GM19193 (cell line): ENCODE measurements around the gene JMJD6.

Experiments
- POLR2A ChIP-seq: IDR thresholded peaks from 4 replicates; pipeline ENCODE4 v1.6.1; 2011; ENCODE audit not compliant: insufficient read depth, insufficient read length; ENCODE audit errors: extremely low read depth

Gene JMJD6

DNA sequence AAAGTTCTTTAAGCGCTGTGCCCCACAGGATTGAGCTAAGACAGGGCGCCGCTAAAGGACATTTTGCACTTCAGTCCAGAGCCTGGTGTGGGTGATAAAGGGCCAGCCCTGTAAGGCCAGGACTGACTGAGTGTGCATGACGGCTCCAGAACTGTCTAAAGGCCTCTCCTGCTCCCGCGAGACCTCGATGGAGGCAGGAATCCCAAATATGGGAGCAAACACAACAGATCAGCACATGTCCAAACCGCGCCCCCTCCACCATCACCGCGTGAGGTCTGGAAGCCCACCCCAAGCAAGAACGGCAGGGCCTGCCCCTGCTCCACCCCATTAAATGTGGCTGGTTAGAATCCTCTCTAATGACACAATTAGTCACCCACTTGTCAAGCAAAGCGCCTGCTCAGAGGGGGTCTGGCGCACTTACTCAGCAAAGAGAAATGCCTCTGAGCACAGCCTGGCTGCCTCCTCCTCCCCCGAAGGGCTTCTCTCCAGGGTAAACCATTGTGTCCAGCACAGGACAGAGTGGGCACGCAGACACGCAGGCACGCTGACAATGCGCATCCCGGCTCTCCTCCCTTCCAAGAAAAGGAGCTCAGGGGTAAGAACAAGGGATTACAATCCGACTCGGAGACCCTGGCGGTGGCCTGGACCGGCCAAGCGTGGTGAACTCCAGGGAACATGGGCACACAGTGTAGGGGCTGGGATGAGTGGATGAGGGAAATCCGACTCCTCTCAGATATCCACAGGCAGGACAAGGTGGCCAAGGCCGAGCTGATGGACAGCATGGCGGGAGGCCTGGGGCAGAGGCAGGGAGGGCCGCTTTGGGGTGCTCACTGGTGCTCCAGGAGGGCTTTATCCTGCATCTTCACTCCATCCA, 17.1 kb downstream of the JMJD6 start:
- no peak for TF ChIP-seq POLR2A

DNA sequence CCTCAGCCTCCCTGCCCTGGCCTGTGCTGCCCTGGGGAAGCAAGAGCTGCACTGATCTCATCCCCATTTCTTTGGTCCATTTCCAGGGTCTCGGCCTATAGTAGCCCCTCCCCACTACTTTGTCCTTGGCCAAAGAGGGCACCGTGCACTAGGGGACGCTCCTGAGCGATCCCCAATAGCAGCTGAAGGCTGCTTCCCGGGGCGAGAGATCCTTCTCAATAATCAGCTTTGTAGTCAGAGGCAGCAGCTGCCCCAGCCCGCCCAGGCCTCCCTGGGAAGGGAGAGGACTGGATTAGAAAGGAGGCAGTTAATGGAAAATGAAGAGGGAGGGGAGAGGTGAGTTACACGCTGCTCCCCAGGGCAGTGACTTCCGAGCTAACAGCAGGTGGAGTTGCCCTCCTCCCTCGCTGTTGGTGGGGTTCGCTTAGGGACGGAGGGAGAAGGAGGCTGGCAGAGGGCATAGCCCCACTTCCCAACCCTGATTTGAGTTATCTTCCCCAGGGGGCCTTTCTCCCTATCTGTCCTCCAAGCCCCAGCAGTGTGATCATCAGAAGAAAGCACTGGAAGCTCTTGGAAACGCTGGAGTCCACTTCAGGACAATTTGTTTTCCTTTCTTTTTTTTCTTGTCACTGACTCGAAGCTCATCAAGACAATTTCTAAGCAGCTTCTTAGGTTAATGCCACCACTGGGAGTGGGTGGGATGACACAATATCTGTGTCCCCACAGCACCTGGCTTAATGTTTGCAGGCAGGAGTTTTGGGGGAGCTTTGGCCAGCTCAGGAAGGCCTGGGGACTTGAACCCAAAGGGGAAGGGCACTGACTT, 18.2 kb downstream of the JMJD6 start:
- no peak for TF ChIP-seq POLR2A

DNA sequence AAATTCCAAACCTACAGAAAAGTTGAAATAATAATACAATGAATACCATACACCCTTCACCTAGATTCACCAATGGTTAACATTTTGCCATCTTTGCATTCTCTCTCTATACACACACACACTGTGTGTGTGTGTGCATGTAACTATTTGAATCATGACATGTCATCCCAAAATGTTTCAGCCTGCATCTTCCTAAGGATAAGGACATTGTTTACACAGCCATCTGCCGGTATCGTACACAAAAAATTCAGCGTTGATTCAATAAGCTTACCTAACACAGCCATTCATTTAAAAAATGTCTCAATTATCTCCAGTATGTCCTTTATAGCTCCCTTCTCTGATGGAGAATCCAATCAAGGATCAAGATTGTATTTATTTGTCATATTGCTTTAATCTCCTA, 19.6 kb downstream of the JMJD6 start:
- no peak for TF ChIP-seq POLR2A

DNA sequence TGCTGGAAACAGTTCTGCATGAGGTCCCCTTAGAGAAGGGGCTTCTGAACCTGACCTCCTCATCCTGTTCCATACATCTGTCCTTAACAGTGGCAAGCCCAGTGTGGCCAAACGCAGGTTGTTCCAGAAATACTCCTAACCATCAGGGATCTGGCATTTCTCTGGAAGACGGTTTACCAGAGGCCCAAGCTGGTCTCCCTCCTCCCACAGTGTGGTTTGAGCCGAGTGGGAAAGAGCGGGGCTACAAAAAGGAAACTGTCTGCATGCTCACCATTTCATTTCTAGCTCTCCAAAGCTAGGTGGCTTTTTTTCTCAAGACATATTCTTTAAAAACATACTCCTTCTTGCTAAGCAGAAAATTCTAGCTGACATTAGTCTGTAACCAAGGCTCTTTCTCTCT, 21.6 kb downstream of the JMJD6 start:
- TF ChIP-seq POLR2A: no peak

DNA sequence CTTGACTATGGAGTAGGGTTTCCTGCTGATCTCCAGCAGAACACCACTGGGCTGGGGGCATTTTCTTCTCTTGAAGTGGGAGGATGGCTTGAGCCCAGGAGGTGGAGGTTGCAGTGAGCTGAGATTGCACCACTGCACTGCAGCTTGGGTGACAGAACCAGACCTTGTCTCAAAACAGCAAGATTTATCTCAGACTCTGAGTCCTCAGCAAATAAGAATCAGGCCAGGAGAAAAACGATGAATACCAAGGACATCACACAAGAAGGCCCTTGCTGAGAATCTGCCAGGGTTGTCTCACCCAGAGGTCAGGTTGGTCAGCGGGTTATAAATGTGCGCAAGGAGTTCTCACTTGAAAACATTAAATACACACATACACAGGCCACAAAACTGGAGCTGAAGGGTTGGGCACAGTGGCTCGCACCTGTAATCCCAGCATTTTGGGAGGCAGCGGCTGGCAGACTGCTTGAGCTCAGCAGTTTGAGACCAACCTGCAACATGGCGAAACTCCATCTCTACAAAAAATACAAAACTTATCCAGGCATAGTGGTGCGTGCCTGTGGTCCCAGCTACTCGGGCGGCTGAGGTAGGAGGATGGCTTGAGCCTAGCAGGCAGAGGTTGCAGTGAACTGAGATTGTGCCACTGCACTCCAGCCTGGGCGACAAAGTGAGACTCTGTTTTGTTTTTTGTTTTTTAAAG, 23.3 kb downstream of the JMJD6 start:
- no peak for TF ChIP-seq POLR2A

DNA sequence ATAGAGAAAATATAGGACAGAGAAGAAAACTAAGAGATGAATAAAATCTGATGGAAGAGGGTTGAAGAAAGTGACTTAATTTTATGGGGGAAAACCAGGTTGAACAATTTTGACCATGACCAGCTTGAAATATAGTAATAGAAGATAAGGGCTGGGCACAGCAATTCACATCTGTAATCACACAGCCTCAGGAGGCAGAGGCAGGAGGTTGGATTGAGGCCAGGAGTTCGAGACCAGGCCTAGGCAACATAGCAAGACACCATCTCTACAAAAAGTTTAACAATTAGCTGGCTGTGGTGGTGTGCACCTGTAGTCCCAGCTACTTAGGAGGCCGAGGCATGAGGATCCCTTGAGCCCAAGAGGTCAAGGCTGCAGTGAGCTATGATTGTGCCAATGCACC, 24.3 kb downstream of the JMJD6 start:
- no peak for TF ChIP-seq POLR2A

DNA sequence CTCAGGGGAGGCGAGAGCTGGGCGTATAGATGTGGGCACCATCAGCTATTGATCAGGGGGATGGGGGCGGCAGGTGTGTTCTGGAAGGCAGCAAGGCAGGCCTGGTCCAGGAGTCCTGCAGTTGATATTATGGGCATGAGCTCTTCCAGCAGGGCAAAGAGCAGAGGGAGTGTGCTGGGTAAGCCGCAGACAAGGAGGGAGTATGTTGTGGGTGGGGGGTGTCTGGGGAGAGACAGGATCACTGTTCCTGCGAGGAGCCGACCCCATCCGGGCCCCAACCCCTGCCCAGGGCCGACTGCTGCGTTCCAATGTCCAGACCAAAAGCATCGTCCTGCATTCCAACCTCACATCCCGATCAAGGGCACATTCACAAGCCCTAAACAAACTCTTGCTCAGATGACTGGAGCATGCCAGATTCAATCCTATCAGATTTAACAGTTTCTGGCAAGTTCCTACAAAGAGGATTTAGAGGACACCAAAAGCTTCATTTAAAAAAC, 24.9 kb downstream of the JMJD6 start:
- TF ChIP-seq POLR2A: no peak

DNA sequence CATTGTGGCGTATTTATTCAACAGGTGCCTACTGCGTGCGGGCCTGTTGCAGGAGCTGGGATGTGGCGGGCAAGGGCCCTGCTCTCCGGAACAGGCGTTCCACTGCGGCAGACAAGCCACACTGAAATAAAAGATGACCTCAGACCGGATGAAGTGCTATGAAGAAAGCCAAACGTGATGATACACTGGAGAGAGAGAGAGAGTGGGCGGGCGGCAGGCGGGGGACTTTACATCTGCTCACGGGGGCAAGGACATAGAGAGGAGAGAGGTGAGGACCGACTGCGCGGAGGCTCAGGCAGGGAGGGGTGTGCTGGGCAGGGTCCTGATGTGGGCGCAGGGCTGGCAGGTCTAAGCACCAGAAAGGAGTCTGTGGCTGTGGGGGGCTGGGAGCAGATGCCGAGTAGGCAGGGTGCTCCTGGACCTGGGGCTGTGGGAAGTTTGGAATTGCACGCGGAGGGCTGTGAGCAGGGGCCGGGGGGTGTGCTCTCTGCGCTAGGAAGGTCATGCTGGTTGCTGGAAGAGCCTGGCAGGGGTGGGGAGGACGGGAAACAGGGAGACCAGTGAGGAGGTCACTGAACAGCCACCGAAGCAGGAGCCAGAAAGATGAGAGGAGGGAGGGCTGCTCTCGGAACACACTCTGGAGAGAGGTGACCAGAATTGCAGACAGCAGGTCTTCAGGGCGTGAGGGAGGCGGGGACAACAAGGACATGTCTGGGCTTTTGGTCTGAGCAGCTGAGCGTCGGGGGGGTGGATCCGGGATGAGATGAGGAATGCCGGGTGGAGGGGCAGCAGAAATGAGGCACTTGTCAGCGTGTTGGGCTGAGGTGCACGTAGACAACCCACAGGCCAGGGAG, 25.6 kb downstream of the JMJD6 start:
- no peak for TF ChIP-seq POLR2A

DNA sequence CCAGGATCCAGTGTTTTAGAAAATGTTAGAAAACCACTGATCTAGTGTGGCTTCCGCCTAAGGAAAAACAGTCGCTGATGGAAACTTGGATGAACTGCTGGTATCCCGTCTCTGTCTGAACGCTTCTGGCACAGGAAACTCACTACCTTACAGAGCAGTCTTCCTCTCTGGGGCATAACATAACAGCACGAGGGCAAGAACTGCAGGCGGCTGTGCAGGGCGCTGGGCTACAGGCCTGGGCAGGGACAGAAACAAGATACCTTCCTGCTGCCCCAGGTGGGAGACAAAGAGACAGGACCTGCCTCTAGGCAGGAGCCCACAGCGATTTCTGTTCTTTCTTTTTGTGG, 26.2 kb downstream of the JMJD6 start:
- TF ChIP-seq POLR2A: no peak

DNA sequence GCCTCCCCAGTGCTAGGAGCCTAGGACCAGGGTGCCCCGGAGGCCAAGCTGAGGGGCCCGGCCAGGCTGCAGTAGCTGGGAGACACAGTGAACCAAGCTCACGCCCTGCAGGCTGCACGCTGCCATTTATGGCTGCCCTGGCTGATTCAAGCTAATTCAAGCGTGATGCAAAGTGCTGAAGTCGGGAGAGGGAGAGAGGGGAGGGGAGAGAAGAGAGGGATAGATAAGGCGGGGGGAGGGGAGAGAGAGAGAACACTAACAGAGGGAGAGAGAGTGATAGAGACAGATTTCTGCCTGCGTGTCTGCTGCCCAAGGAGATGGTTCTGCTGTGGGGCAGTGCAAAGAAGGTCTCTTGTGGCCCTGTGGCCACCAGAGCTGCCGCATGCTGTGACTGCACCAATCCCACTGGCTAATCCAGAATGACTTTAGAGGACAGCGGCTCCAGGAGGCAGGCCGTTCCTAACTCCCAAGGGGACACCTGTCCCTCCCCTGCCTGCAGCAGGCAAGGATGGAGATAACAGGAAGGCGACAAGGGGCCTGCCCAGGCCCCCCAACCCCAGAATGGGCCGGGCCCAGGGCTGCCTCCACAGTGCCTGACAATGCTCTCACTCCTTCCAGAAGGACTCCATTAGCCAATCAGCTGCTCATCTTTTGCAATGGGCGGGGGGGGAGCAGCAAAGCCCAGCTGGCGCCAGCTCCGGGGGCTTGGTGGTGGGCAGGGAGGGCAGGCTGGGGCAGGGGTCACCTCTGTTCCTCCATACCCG, 28.5 kb downstream of the JMJD6 start:
- TF ChIP-seq POLR2A: no peak

DNA sequence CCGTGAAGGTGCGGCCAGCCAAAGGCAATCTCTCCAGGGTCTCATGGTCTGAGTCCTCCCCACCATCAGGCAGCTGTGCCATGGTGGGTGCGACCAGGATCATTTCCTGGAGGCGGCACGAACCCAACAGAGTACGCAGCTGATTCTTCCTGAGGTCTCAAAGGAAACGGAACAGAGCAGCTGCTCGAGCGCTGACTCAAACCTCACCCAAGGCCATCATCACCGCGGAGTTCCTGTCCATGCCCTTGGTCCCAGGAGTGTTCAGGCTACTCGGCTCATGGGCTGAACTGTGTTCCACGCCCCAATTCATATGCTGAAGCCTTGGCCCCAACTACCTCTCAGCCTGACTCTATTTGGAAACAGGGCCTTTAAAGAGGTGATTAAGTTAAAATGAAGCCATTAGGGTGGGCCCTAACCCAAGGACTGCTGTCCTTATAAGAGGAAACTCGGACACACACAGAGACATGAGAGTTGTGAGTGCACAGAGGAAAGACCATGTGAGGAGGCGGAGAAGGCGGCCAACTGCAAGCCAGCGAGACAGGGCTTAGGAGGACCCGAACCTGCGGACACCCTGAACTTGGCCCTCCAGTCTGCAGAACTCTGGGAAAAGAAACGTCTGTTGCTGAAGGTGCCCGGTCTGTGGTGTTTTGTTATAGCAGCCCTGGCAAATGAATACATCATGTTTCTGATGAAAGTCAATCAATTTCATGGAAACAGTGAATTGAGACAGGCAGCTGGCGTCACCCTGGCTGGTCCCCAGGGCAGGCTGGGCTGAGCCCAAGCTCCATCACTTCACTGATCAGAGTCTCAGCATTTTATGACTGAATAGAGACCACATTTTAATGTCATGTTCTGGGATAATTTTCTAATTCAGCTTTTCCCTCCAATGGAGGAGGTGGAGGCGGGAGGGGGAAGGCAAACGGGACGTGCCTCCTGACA, 29.4 kb downstream of the JMJD6 start:
- TF ChIP-seq POLR2A: no peak

DNA sequence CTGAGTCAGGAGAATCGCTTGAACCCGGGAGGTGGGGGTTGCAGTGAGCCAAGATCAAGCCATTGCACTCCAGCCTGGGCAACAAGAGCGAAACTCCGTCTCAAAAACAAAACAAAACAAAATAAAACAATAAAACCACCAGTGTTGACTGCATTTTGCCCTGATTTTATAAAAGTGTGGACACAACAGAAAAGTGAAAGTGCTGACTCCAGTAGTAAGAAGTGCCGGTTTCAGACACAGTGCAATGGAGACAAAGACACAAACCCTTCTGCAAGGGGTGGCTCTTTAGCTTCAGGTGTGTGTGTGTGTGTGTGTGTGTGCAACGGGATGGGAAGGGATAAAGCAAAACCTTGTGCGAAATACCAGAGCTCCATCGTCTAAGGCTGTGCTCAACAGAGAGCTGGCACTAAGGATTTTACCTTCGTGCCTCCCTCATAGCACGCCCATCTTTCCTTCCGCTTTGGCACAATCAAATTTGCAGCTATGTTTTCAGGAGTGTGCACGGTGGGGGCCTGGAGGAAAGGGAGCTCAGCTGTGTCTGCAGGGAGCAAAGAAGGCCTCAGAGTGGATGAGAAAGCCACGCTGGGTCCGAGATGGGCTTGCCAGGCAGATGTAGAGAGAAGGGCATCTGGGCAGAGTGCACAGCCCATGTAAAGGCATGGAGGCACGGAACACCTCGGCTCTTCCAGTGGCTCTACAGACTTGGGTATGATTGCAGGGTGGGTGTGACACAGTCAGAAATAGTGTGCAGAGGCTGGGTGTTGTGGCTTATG, 31.2 kb downstream of the JMJD6 start:
- no peak for TF ChIP-seq POLR2A
